HCT116 (cell line): ENCODE data around the gene SLC12A1. TPM values are rescaled to one million over a fixed set of nuclear protein-coding genes. Genes with fewer than 3 reads are reported as not detected.

Experiments
- ATAC-seq: fragments of 200-7000 bp; cut with Tn5 transposase; 2 replicates; pipeline ENCODE4 v1.9.1; 2020; ENCODE audit warnings: mild to moderate bottlenecking, moderate library complexity
- BruUV-seq: library from RNA; stranded (reverse); fragments of 400-500 nt; replicated peaks from 2 replicates; lab custom pipeline; 2021; lab: Mats Ljungman, UMichigan
- CTCF ChIA-PET: fragments of 300-600 bp; sonication (Branson Sonifier 250); formaldehyde crosslinking; loops from one replicate; lab custom pipeline; 2021; ENCODE audit warnings: antibody characterized with exemption; lab: Charles Lee
- POLR2A ChIA-PET: fragments of 300-600, 350-600 bp; sonication (Branson Sonifier 250); formaldehyde crosslinking; loops from one replicate; lab custom pipeline; 2021; ENCODE audit warnings: antibody characterized with exemption; lab: Charles Lee
- RAD21 ChIA-PET, 2 experiments: fragments of 300-600 bp; sonication (Branson Sonifier 250); formaldehyde crosslinking; loops; one replicate each; lab custom pipeline; 2023; ENCODE audit warnings: low total read pairs in 2 of 2; ENCODE audit not compliant: uncharacterized antibody in 2 of 2, unreplicated experiment in 2 of 2, low non-redundant PET in 1 of 2; lab: Charles Lee
- DNase-seq: peaks from one replicate; pipeline ENCODE4 v3.0.0-alpha.2; 2010; ENCODE audit warnings: low read depth, low spot score
- H2AFZ ChIP-seq: fragments of 200-600 bp; shearing (Covaris generic), sonication (generic); 2 replicates; pipeline ENCODE4 v1.6.1; 2017; ENCODE audit warnings: low read depth, mixed run types, mixed read lengths, antibody characterized with exemption, low read length; ENCODE audit not compliant: poor library complexity, severe bottlenecking
- H3K27ac ChIP-seq: 2 replicates; pipeline ENCODE4 v1.5.1; 2012; ENCODE audit warnings: low read depth, low read length
- H3K27me3 ChIP-seq: fragments of 200-600 bp; sonication (generic); 2 replicates; pipeline ENCODE4 v1.6.1; 2016; ENCODE audit warnings: mixed run types, low read length, mixed read lengths; ENCODE audit not compliant: insufficient read depth
- H3K36me3 ChIP-seq, 2 experiments: fragments of 200-500 bp in 1 of 2; fragments of 200-600 bp in 1 of 2; sonication (Bioruptor generic) in 1 of 2; sonication (generic) in 1 of 2; 2 replicates each; pipeline versions ENCODE4 v1.5.1 to v1.6.1; 2014 to 2016; ENCODE audit warnings: low read length in 2 of 2, inconsistent platforms in 1 of 2, mixed read lengths in 1 of 2, mixed run types in 1 of 2; ENCODE audit not compliant: insufficient read depth in 2 of 2, control insufficient read depth in 1 of 2
- H3K4me1 ChIP-seq, 2 experiments: fragments of 200-600 bp in 1 of 2; sonication (generic) in 1 of 2; 2 replicates each; pipeline versions ENCODE4 v1.5.1 to v1.6.1; 2012 to 2017; ENCODE audit warnings: low read length in 2 of 2, inconsistent platforms in 1 of 2, mild to moderate bottlenecking in 1 of 2, mixed read lengths in 1 of 2, mixed run types in 1 of 2, moderate library complexity in 1 of 2; ENCODE audit not compliant: insufficient read depth in 2 of 2, control insufficient read depth in 1 of 2
- H3K4me2 ChIP-seq: fragments of 200-600 bp; sonication (generic); 2 replicates; pipeline ENCODE4 v1.6.1; 2017; ENCODE audit warnings: mixed run types, low read length, mixed read lengths
- H3K4me3 ChIP-seq, 2 experiments: fragments of 200-600 bp in 1 of 2; sonication (generic) in 1 of 2; replicated peaks in 1 of 2; 2 replicates each; pipeline ENCODE4 v1.5.1; 2011 to 2016; ENCODE audit warnings: low read length in 2 of 2, control low read depth in 1 of 2, low read depth in 1 of 2, mild to moderate bottlenecking in 1 of 2, mixed read lengths in 1 of 2, mixed run types in 1 of 2
- H3K79me2 ChIP-seq: fragments of 200-600 bp; sonication (generic); 2 replicates; pipeline ENCODE4 v1.6.1; 2017; ENCODE audit warnings: mild to moderate bottlenecking, mixed run types, low read length, moderate library complexity, mixed read lengths; ENCODE audit not compliant: insufficient read depth
- H3K9ac ChIP-seq: fragments of 200-600 bp; sonication (generic); 2 replicates; pipeline ENCODE4 v1.6.1; 2016; ENCODE audit warnings: low read length, mixed read lengths
- H3K9me2 ChIP-seq: fragments of 200-600 bp; sonication (generic), shearing (Covaris generic); 2 replicates; pipeline ENCODE4 v1.6.1; 2017; ENCODE audit warnings: mixed run types, mild to moderate bottlenecking, moderate library complexity; ENCODE audit not compliant: insufficient read depth
- H3K9me3 ChIP-seq, 2 experiments: fragments of 200-500 bp in 1 of 2; fragments of 200-600 bp in 1 of 2; sonication (Bioruptor generic) in 1 of 2; sonication (generic) in 1 of 2; 2 replicates each; pipeline ENCODE4 v1.6.1; 2014 to 2017; ENCODE audit warnings: low read length in 2 of 2, mixed read lengths in 2 of 2, inconsistent platforms in 1 of 2, low read depth in 1 of 2, mild to moderate bottlenecking in 1 of 2, mixed run types in 1 of 2, moderate library complexity in 1 of 2; ENCODE audit not compliant: control insufficient read depth in 1 of 2, insufficient read depth in 1 of 2
- H4K20me1 ChIP-seq: fragments of 200-600 bp; sonication (generic), shearing (Covaris generic); 2 replicates; pipeline ENCODE4 v1.6.1; 2017; ENCODE audit warnings: mixed run types, mild to moderate bottlenecking, moderate library complexity; ENCODE audit not compliant: insufficient read depth
- CEBPB ChIP-seq: IDR thresholded peaks from 2 replicates; pipeline ENCODE4 v1.6.1; 2012; ENCODE audit warnings: low read depth
- EGR1 ChIP-seq: IDR thresholded peaks from 2 replicates; pipeline ENCODE4 v1.6.1; 2012; ENCODE audit warnings: low read depth
- EZH2 ChIP-seq: fragments of 200-600 bp; sonication (generic); IDR thresholded peaks from 2 replicates; pipeline ENCODE4 v1.6.1; 2017; ENCODE audit warnings: antibody characterized with exemption, mixed run types
- EZH2phosphoT487 ChIP-seq: fragments of 200-600 bp; IDR thresholded peaks from 2 replicates; pipeline ENCODE4 v1.6.1; 2018; ENCODE audit warnings: antibody characterized with exemption, borderline replicate concordance
- FOSL1 ChIP-seq: IDR thresholded peaks from 2 replicates; pipeline ENCODE4 v1.6.1; 2012; ENCODE audit warnings: low read depth
- JUND ChIP-seq: IDR thresholded peaks from 2 replicates; pipeline ENCODE4 v1.6.1; 2012
- POLR2A ChIP-seq: IDR thresholded peaks from 2 replicates; pipeline ENCODE4 v1.7.0; 2011; ENCODE audit warnings: borderline replicate concordance; ENCODE audit not compliant: insufficient read depth, insufficient read length; ENCODE audit errors: extremely low read depth
- POLR2AphosphoS5 ChIP-seq: IDR thresholded peaks from 2 replicates; pipeline ENCODE4 v1.6.1; 2011; ENCODE audit warnings: mild to moderate bottlenecking, low read depth, low read length, moderate library complexity
- SIN3A ChIP-seq: IDR thresholded peaks from 2 replicates; pipeline ENCODE4 v1.6.1; 2012; ENCODE audit warnings: low read depth
- ZFX ChIP-seq: fragments of 450-650 bp; IDR thresholded peaks from 2 replicates; pipeline ENCODE4 v1.6.1; 2017
- ZNF274 ChIP-seq: fragments of 200-500 bp; sonication (Bioruptor generic); IDR thresholded peaks from 2 replicates; pipeline ENCODE4 v1.6.1; 2014; ENCODE audit warnings: mild to moderate bottlenecking, low read depth, low read length, inconsistent platforms
- intact Hi-C: fragments of 100-400 bp; cut with micrococcal nuclease; formaldehyde crosslinking; loops from 2 replicates; pipeline ENCODE4 v1.10.0; 2022
- total RNA-seq: library from RNA; stranded (reverse); gene quantifications from one replicate; pipeline ENCODE4 v1.2.1, GENCODE V29; 2021; ENCODE audit not compliant: unreplicated experiment
- TF ChIP-seq, protein P1 (sequence below): IDR thresholded peaks from 2 replicates; pipeline ENCODE4 v1.6.1; 2012
- TF ChIP-seq, protein P2 (sequence below), 3 experiments: fragments of 200-600 bp in 1 of 3; sonication (generic) in 1 of 3; IDR thresholded peaks in 2 of 3; conservative IDR thresholded peaks in 1 of 3; 2 replicates each; pipeline ENCODE4 v1.5.1; 2012 to 2017; ENCODE audit warnings: low read depth in 2 of 3, low read length in 2 of 3, antibody characterized with exemption in 1 of 3, borderline replicate concordance in 1 of 3, control low read depth in 1 of 3, mild to moderate bottlenecking in 1 of 3, mixed read lengths in 1 of 3, mixed run types in 1 of 3, moderate library complexity in 1 of 3; ENCODE audit not compliant: insufficient read depth in 1 of 3
- TF ChIP-seq, protein P3 (sequence below): IDR thresholded peaks from 2 replicates; pipeline ENCODE4 v1.6.1; 2012; ENCODE audit warnings: low read depth

Gene SLC12A1
- total RNA-seq, 1 experiment from 2014 or later = not detected

GRCh38 chr15:48313216-48313615 lies 107.1 kb downstream of the SLC12A1 start:
- no TSS peak for BruUV-seq
- no peaks in the 10 kb centered on the region for H3K9me3 ChIP-seq
- H3K9me2 ChIP-seq = no peaks in the 10 kb centered on the region
- H3K4me3 ChIP-seq = no peak overlapping the region
- no peaks in the 10 kb centered on the region for H4K20me1 ChIP-seq
- intact Hi-C loops = no loop called here
- no peaks in the 10 kb centered on the region for H3K36me3 ChIP-seq
- no peaks in the 10 kb centered on the region for H3K79me2 ChIP-seq
- RAD21 ChIA-PET = no interaction called here
- H2AFZ ChIP-seq = no peak overlapping the region
- no peak overlapping the region for H3K9ac ChIP-seq
- ATAC-seq = no peak
- POLR2A ChIA-PET = no interaction called here
- no peak overlapping the region for H3K27ac ChIP-seq
- CTCF ChIA-PET = no interaction called here
- no peak for DNase-seq
- no peaks in the 10 kb centered on the region for H3K4me1 ChIP-seq
- no peaks in the 10 kb centered on the region for H3K27me3 ChIP-seq
- TF ChIP-seq POLR2A = no peak
- no peak for TF ChIP-seq POLR2AphosphoS5
- TF ChIP-seq, protein P1, sequence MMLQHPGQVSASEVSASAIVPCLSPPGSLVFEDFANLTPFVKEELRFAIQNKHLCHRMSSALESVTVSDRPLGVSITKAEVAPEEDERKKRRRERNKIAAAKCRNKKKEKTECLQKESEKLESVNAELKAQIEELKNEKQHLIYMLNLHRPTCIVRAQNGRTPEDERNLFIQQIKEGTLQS = no peak
- no peak for TF ChIP-seq FOSL1
- TF ChIP-seq, protein P2, sequence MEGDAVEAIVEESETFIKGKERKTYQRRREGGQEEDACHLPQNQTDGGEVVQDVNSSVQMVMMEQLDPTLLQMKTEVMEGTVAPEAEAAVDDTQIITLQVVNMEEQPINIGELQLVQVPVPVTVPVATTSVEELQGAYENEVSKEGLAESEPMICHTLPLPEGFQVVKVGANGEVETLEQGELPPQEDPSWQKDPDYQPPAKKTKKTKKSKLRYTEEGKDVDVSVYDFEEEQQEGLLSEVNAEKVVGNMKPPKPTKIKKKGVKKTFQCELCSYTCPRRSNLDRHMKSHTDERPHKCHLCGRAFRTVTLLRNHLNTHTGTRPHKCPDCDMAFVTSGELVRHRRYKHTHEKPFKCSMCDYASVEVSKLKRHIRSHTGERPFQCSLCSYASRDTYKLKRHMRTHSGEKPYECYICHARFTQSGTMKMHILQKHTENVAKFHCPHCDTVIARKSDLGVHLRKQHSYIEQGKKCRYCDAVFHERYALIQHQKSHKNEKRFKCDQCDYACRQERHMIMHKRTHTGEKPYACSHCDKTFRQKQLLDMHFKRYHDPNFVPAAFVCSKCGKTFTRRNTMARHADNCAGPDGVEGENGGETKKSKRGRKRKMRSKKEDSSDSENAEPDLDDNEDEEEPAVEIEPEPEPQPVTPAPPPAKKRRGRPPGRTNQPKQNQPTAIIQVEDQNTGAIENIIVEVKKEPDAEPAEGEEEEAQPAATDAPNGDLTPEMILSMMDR (IDR thresholded peaks at IDR 0.05 in 2 of 3, conservative IDR thresholded peaks at IDR 0.05 in 1 of 3; ENCODE audit: borderline replicate concordance in 1 of 3, insufficient read depth in 1 of 3, low read depth in 2 of 3, low read length in 2 of 3) = no peak
- no peak for TF ChIP-seq CEBPB
- no peak for TF ChIP-seq EGR1
- TF ChIP-seq JUND = no peak
- TF ChIP-seq ZNF274 = no peak
- TF ChIP-seq EZH2 = no peak
- no peak for TF ChIP-seq EZH2phosphoT487
- no peak for TF ChIP-seq SIN3A
- TF ChIP-seq, protein P3, sequence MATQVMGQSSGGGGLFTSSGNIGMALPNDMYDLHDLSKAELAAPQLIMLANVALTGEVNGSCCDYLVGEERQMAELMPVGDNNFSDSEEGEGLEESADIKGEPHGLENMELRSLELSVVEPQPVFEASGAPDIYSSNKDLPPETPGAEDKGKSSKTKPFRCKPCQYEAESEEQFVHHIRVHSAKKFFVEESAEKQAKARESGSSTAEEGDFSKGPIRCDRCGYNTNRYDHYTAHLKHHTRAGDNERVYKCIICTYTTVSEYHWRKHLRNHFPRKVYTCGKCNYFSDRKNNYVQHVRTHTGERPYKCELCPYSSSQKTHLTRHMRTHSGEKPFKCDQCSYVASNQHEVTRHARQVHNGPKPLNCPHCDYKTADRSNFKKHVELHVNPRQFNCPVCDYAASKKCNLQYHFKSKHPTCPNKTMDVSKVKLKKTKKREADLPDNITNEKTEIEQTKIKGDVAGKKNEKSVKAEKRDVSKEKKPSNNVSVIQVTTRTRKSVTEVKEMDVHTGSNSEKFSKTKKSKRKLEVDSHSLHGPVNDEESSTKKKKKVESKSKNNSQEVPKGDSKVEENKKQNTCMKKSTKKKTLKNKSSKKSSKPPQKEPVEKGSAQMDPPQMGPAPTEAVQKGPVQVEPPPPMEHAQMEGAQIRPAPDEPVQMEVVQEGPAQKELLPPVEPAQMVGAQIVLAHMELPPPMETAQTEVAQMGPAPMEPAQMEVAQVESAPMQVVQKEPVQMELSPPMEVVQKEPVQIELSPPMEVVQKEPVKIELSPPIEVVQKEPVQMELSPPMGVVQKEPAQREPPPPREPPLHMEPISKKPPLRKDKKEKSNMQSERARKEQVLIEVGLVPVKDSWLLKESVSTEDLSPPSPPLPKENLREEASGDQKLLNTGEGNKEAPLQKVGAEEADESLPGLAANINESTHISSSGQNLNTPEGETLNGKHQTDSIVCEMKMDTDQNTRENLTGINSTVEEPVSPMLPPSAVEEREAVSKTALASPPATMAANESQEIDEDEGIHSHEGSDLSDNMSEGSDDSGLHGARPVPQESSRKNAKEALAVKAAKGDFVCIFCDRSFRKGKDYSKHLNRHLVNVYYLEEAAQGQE = no peak
- no peak for TF ChIP-seq ZFX
- no peak overlapping the region for H3K4me2 ChIP-seq
